ENCODE data around the gene DLGAP1.

- TF ChIP-seq CTCF (IDR thresholded peaks at IDR 0.05) (no peak), EP300 (IDR thresholded peaks at IDR 0.05) (no peak), POLR2A (IDR thresholded peaks at IDR 0.05) (no peak)
These were observed 992.1 kb downstream of the DLGAP1 start for GRCh38 chr18:3463051-3463450.
